Measurements from ENCODE around the gene IL21R.

GRCh38 chr16:27486760-27487159, 84.8 kb downstream of the IL21R start:
- TF ChIP-seq, protein P1, sequence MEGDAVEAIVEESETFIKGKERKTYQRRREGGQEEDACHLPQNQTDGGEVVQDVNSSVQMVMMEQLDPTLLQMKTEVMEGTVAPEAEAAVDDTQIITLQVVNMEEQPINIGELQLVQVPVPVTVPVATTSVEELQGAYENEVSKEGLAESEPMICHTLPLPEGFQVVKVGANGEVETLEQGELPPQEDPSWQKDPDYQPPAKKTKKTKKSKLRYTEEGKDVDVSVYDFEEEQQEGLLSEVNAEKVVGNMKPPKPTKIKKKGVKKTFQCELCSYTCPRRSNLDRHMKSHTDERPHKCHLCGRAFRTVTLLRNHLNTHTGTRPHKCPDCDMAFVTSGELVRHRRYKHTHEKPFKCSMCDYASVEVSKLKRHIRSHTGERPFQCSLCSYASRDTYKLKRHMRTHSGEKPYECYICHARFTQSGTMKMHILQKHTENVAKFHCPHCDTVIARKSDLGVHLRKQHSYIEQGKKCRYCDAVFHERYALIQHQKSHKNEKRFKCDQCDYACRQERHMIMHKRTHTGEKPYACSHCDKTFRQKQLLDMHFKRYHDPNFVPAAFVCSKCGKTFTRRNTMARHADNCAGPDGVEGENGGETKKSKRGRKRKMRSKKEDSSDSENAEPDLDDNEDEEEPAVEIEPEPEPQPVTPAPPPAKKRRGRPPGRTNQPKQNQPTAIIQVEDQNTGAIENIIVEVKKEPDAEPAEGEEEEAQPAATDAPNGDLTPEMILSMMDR (IDR thresholded peaks at IDR 0.05), result no peak
- no peak for TF ChIP-seq POLR2AphosphoS5 (IDR thresholded peaks at IDR 0.05)
- no peak for TF ChIP-seq POLR2A (IDR thresholded peaks at IDR 0.05)
